GM18517 (cell line): Measurements from ENCODE around the gene STARD4.

Experiments used
- ATAC-seq: cut with Tn5 transposase; IDR thresholded peaks from one replicate; pipeline ENCODE4 v1.9.1; 2021; ENCODE audit warnings: mild to moderate bottlenecking, moderate library complexity; ENCODE audit not compliant: unreplicated experiment

STARD4 gene

GRCh38 chr5:111478266-111478665 lies 34.1 kb downstream of the STARD4 start:
- no peak for ATAC-seq

DNA sequence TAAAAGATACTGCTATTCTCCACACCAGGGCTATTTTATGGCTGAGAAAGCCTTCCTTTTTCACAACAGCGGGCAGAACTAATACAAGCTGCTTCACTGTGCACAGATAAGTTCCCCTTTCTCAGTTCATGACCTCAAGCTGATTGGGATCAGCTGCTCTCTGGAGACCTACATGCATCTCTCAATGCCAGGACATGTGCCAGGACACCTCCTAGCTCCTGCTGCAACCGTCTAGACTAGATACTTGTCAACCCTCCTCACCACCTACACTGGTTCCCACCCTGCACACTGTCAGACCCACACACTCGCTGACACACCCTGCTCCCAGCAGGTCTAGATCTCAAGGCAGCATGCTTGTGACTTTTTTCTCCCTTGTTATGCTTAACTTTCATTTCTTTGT lies 39.8 kb downstream of the STARD4 start:
- no peak for ATAC-seq

DNA sequence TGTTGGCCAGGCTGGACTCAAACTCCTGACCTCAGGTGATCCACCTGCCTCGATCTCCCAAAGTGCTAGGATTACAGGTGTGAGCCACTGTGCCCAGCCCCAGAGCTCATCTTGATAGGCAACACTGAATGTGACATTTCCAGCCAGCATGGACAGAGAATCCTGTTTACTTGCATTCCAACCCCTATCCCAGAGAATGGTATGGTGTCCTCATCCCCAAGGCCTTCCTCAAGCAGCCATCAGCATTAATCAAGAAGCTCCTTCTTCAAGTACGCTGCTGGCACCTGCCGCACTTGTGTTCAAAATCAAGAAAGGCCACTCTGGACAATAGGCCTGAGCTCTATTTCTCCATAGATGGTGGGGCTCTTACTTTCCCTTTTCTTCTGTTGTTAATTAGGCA lies 40.2 kb downstream of the STARD4 start:
- no peak for ATAC-seq

DNA sequence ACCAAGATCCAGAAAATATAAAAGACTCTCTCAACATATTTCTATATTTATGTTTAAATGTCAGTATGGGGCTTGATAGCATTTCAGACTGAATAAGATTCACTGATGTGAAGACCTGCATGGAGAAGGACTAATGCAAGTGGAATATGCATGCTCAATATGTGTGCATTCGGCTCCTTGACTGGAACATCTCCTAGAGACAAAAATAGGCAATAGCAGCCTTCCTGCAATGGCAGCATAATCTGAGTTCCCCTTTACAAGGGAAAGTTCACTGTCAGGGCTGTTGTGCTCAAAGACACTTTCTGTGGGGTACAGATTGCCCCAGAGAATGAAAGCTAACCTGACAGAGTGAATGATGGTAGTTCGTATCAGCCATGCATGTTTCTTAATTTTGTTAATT lies 42.4 kb downstream of the STARD4 start:
- ATAC-seq = no peak

GRCh38 chr5:111469293-111469896 lies 42.9 kb downstream of the STARD4 start:
- ATAC-seq = no peak

DNA sequence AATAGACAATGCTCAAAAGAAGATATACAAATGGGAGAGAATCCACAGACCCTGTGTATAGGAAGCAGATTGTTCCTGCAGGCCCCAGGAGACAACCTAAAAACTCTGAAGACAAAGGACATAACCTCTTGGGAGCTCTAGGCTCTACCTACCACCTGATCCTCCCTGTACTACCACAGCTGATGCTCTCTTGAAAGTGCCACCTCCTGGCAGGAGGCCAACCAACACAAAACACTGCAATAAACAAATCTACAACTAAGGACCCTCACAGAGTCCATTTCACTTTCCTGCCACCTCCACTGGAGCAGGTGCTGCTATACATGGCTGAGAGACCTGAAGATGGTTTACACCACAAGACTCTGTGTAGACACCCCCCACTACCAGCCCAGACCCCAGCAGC lies 49.0 kb downstream of the STARD4 start:
- no peak for ATAC-seq

- no peak for ATAC-seq
Measured at GRCh38 chr5:111461934-111462333, 50.4 kb downstream of the STARD4 start.

GRCh38 chr5:111461255-111461671 lies 51.1 kb downstream of the STARD4 start:
- no peak for ATAC-seq

DNA sequence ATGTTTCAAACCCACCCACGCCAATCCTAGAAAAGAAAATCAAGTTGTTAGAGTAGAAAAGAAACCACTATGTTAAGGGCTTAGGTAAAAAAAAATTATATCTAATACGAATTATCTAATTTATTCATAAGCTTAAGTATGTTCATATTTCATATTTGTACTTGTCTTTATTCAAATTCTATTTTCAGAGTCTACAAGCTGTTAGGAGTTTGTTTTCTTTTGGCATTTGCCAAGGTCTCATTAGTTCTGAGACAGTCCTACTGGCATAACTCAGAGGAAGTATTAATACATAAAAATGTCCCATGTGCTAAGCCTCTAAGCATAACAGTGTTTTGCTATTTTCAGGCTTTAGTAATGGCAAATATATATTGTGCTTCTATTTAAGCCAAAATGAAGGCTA lies 57.6 kb downstream of the STARD4 start:
- no peak for ATAC-seq

- ATAC-seq = no peak
Measured at GRCh38 chr5:111454198-111454622, 58.1 kb downstream of the STARD4 start.

- ATAC-seq = no peak
Measured at GRCh38 chr5:111453747-111454146, 58.6 kb downstream of the STARD4 start.

DNA sequence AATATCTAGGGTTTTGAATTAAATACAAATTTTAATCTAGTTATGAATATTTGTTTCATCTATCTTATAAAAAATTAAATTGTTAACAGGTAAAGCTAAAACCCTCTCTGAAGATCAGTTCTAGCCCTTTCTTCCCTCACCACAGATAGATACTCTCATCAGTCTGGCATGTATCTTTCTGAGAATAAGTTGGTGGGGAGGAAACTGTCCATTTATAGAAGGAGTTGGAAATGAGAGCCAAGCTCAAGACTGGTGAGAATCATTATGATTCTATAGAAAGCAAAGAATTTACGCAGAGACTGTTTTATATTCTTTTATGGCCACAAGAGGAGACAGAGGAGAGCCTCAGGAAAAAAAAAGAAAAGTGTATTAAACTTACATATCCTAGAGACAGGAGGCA lies 59.0 kb downstream of the STARD4 start:
- no peak for ATAC-seq

DNA sequence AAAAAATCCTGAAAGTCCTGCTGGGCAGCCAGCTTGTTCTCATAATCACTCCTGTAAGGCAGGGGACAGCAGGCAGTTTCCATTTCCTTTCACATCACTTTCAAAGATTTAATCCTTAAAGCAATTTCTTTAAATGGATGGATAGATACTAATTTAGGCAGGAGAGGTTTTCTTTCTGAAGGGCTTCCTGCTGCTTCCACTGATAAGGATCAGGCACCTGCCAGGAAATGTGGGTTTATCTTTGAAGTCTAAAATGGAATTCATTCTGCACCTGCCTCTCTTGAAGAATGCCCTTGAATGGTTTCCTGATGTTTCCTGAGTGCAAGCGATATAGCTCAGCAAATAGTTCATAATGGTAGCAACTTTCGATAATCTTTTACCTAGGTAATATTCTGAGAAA lies 64.5 kb downstream of the STARD4 start:
- no peak for ATAC-seq

DNA sequence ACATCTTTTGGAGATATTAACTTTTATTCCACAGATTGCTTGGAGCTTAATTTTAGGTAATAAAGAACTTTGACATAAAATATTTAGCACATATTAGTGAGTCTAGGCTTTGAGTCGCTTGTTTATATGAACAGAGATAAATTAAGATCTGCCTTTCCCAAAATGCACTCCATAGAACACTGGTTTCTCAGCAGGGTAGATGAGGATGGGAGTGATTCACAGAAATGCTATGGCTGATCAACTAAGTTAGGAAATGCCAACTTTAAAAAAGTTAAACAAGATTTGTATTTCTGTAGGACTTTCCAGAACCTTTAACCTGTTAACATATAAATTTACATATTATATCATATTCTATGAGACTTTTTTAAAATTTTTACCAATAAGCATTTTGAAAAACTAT lies 65.2 kb downstream of the STARD4 start:
- no peak for ATAC-seq
